D721Med (cell line): ENCODE measurements around the gene SPIN4.
"Not testable (repeated sequence)": the region's sequence is repeated elsewhere in the genome, so short reads cannot be mapped to it uniquely, and the experiment has no call there.

Experiments
- DNase-seq: peaks from one replicate; pipeline ENCODE4 v3.0.0; 2011; ENCODE audit warnings: low spot score; ENCODE audit not compliant: insufficient read length
- FAIRE-seq: peaks from 2 replicates; lab custom pipeline; 2011; peaks lifted over from hg19 to GRCh38; lab: Jason Lieb, UNC
- TF ChIP-seq, protein P1 (sequence below): IDR thresholded peaks from 2 replicates; pipeline ENCODE4 v1.5.1; 2012; ENCODE audit warnings: mild to moderate bottlenecking, control low read depth; ENCODE audit not compliant: insufficient read depth; ENCODE audit errors: missing control alignments

The SPIN4 gene

GRCh38 chrX:63350941-63351616, at the start of gene SPIN4:
Gene SPIN4, minus strand, starts transcription at chrX:63351332. Its CDS starts 513 bp downstream, at chrX:63350819.
- FAIRE-seq (no peak), DNase-seq (peak; percentile 21)
- TF ChIP-seq, protein P1, sequence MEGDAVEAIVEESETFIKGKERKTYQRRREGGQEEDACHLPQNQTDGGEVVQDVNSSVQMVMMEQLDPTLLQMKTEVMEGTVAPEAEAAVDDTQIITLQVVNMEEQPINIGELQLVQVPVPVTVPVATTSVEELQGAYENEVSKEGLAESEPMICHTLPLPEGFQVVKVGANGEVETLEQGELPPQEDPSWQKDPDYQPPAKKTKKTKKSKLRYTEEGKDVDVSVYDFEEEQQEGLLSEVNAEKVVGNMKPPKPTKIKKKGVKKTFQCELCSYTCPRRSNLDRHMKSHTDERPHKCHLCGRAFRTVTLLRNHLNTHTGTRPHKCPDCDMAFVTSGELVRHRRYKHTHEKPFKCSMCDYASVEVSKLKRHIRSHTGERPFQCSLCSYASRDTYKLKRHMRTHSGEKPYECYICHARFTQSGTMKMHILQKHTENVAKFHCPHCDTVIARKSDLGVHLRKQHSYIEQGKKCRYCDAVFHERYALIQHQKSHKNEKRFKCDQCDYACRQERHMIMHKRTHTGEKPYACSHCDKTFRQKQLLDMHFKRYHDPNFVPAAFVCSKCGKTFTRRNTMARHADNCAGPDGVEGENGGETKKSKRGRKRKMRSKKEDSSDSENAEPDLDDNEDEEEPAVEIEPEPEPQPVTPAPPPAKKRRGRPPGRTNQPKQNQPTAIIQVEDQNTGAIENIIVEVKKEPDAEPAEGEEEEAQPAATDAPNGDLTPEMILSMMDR, result no peak

- TF ChIP-seq, protein P1, result no peak
- FAIRE-seq (no peak), DNase-seq (no peak)
Observed at GRCh38 chrX:63400340-63400739, 49.2 kb upstream of the SPIN4 start.

- DNase-seq (no peak), FAIRE-seq (no peak)
- TF ChIP-seq, protein P1, result no peak
Observed at GRCh38 chrX:63394872-63395271, 43.7 kb upstream of the SPIN4 start.

DNA sequence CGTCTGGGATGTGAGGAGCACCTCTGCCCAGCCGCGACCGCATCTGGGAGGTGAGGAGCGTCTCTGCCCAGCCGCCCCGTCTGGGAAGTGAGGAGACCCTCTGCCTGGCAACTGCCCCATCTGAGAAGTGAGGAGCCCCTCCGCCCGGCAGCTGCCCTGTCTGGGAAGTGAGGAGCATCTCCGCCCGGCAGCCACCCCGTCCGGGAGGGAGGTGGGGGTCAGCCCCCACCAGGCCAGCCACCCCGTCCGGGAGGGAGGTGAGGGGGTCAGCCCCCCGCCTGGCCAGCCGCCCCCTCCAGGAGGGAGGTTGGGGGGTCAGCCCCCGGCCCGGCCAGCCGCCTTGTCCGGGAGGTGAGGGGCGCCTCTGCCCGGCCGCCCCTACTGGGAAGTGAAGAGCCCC, 42.0 kb upstream of the SPIN4 start:
- FAIRE-seq, DNase-seq: not testable (repeated sequence)

DNA sequence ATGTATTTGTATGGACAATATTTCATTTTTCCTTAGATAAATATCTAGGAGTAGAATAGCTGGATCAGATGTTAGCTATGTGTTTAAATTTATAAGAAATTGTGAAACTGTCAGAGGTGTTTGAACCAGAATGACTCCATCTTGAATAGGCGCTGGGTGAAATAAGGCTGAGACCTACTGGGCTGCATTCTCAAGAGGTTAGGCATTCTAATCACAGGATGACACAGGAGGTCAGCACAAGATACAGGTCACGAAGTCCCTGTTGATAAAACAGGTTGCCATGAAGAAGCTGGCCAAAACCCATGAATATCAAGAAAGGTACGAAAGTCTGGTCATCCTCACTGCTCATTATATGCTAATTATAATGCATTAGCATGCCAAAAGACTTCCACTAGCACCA, 36.3 kb upstream of the SPIN4 start:
- no peak for DNase-seq

DNA sequence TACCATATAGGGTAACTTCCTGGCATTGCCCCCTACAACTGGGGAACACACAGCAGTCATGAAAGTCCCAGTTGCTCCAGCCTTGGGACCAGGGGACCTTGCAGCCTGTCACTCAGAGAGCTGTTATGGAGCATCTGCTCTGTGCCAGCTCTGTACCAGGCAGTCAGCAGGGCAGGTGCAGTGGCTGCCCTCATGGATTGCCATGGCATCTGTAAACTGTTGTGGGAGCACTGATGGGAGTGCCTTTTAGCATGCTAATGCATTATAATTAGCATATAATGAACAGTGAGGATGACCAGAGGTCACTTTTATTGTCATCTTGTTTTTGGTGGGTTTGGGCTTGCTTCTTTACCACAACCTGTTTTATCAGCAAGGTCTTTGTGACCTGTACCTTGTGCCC, 33.1 kb upstream of the SPIN4 start:
- not testable (repeated sequence) for FAIRE-seq, DNase-seq

More for the DNA sequence above, 36.3 kb upstream of the SPIN4 start:
- FAIRE-seq, result no peak
- TF ChIP-seq, protein P1, result no peak

- not testable (repeated sequence) for FAIRE-seq, DNase-seq
Observed at GRCh38 chrX:63373012-63373411, 21.9 kb upstream of the SPIN4 start.

- FAIRE-seq, DNase-seq: not testable (repeated sequence)
Observed at GRCh38 chrX:63367699-63368098, 16.6 kb upstream of the SPIN4 start.

DNA sequence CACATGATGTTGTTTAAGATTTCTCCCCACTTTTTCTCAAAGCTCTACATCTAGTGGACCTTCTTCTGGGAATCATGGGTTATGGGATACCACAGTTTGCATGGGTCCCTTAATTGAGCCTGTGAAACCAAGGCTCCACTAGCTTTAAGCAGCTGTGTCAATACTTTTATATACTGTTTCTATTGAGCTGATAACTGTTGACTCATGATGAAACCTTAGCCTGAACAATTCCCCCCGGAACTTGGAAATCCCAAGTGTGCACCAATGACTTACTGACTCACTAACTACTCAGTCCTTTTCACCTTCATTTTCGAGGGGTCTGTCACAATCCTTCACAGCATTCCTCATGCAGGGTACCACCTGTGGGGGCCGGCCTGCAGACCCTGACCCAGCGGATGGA, 12.7 kb upstream of the SPIN4 start:
- FAIRE-seq (no peak), DNase-seq (no peak)
- TF ChIP-seq, protein P1, result no peak
